SK-N-SH (cell line): Measurements from ENCODE around the gene SLFN12. TPM values are rescaled to one million over a fixed set of nuclear protein-coding genes. Genes with fewer than 3 reads are reported as not detected.
"Not testable (repeated sequence)": the region's sequence is repeated elsewhere in the genome, so short reads cannot be mapped to it uniquely, and the experiment has no call there.

ENCODE experiments used
- CTCF ChIA-PET: fragments of 300-600, 350-600 bp; formaldehyde crosslinking; extraction: SDS; loops from one replicate; lab custom pipeline; 2021; lab: Yijun Ruan, JAX
- POLR2A ChIA-PET: fragments of 350-600 bp; sonication (Branson Sonifier 250); formaldehyde crosslinking; extraction: SDS; loops from one replicate; lab custom pipeline; 2020; ENCODE audit warnings: antibody characterized with exemption, inconsistent platforms; lab: Yijun Ruan, JAX
- DNase-seq: peaks from one replicate; pipeline ENCODE4 v3.0.0; 2012
- H2AFZ ChIP-seq: fragments of 200-600 bp; sonication (generic); 2 replicates; pipeline ENCODE4 v1.8.1; 2016; ENCODE audit warnings: antibody characterized with exemption, mild to moderate bottlenecking, low read depth
- H3F3A ChIP-seq: fragments of 200-600 bp; sonication (generic); replicated peaks from 2 replicates; pipeline ENCODE3; 2016; ENCODE audit warnings: antibody characterized with exemption, mild to moderate bottlenecking; ENCODE audit not compliant: insufficient read depth
- H3K27ac ChIP-seq, 2 experiments: fragments of 200-500 bp in 1 of 2; fragments of 200-600 bp in 1 of 2; sonication (Bioruptor generic) in 1 of 2; sonication (generic), shearing (Covaris generic) in 1 of 2; 2 replicates each; pipeline versions ENCODE4 v1.5.1 to v1.6.1; 2014 to 2016; ENCODE audit warnings: low read depth in 2 of 2, inconsistent platforms in 1 of 2, low read length in 1 of 2, mild to moderate bottlenecking in 1 of 2, mixed read lengths in 1 of 2
- H3K27me3 ChIP-seq: fragments of 200-600 bp; sonication (generic), shearing (Covaris generic); 2 replicates; pipeline ENCODE4 v1.6.1; 2016; ENCODE audit warnings: mixed run types; ENCODE audit not compliant: insufficient read depth
- H3K36me3 ChIP-seq, 2 experiments: fragments of 200-500 bp in 1 of 2; fragments of 200-600 bp in 1 of 2; sonication (Bioruptor generic) in 1 of 2; sonication (generic) in 1 of 2; replicated peaks in 1 of 2; 2 replicates each; pipeline versions ENCODE3 to v1.5.1; 2014 to 2016; ENCODE audit warnings: low read length in 1 of 2, mild to moderate bottlenecking in 1 of 2; ENCODE audit not compliant: insufficient read depth in 2 of 2, control insufficient read depth in 1 of 2
- H3K4me1 ChIP-seq, 2 experiments: fragments of 200-500 bp in 1 of 2; fragments of 200-600 bp in 1 of 2; sonication (Bioruptor generic) in 1 of 2; sonication (generic), shearing (Covaris generic) in 1 of 2; 2 replicates each; pipeline versions ENCODE4 v1.5.1 to v1.6.1; 2014 to 2016; ENCODE audit warnings: low read depth in 1 of 2, low read length in 1 of 2, mixed run types in 1 of 2; ENCODE audit not compliant: insufficient read depth in 2 of 2, control insufficient read depth in 1 of 2
- H3K4me2 ChIP-seq: fragments of 200-600 bp; sonication (generic), shearing (Covaris generic); 2 replicates; pipeline ENCODE4 v1.6.1; 2017; ENCODE audit warnings: mixed run types
- H3K4me3 ChIP-seq, 2 experiments: fragments of 200-500 bp in 1 of 2; fragments of 200-600 bp in 1 of 2; sonication (Bioruptor generic) in 1 of 2; sonication (generic), shearing (Covaris generic) in 1 of 2; 2 replicates each; pipeline versions ENCODE4 v1.5.1 to v1.8.1; 2014 to 2016; ENCODE audit warnings: low read depth in 2 of 2, inconsistent platforms in 1 of 2, low read length in 1 of 2, mild to moderate bottlenecking in 1 of 2, mixed read lengths in 1 of 2, moderate library complexity in 1 of 2
- H3K79me2 ChIP-seq: fragments of 200-600 bp; sonication (generic); 2 replicates; pipeline ENCODE4 v1.8.1; 2017; ENCODE audit warnings: mild to moderate bottlenecking; ENCODE audit not compliant: insufficient read depth
- H3K9ac ChIP-seq: fragments of 200-600 bp; sonication (generic); 2 replicates; pipeline ENCODE4 v1.6.1; 2017; ENCODE audit warnings: mixed run types
- H3K9me2 ChIP-seq: fragments of 200-600 bp; sonication (generic); 2 replicates; pipeline ENCODE4 v1.6.1; 2017; ENCODE audit warnings: mixed run types
- H3K9me3 ChIP-seq: fragments of 200-600 bp; sonication (generic); 2 replicates; pipeline ENCODE4 v1.6.1; 2017; ENCODE audit warnings: mixed run types, mild to moderate bottlenecking, moderate library complexity
- H4K20me1 ChIP-seq: fragments of 200-600 bp; sonication (generic); 2 replicates; pipeline ENCODE4 v1.6.1; 2017; ENCODE audit warnings: mild to moderate bottlenecking, mixed run types; ENCODE audit not compliant: insufficient read depth
- CHD2 ChIP-seq: fragments of 150-350 bp; IDR thresholded peaks from 2 replicates; pipeline ENCODE4 v1.6.1; 2018; ENCODE audit warnings: low read length; ENCODE audit not compliant: partially characterized antibody
- CTCF ChIP-seq: fragments of 200-600 bp; sonication (generic); IDR thresholded peaks from 2 replicates; pipeline ENCODE4 v1.6.1; 2017; ENCODE audit warnings: antibody characterized with exemption, mild to moderate bottlenecking, moderate library complexity
- ELF1 ChIP-seq: IDR thresholded peaks from 2 replicates; pipeline ENCODE4 v1.4.0; 2012
- EP300 ChIP-seq, 2 experiments: IDR thresholded peaks; 2 replicates each; pipeline versions ENCODE4 v1.4.0 to v1.6.1; 2012; ENCODE audit warnings: borderline replicate concordance in 1 of 2, low read depth in 1 of 2, low read length in 1 of 2
- EZH2phosphoT487 ChIP-seq: fragments of 200-600 bp; sonication (generic); IDR thresholded peaks from 2 replicates; pipeline ENCODE4 v1.6.1; 2017; ENCODE audit warnings: low read depth, mixed run types, mild to moderate bottlenecking, antibody characterized with exemption, moderate library complexity, borderline replicate concordance
- FOSL2 ChIP-seq: IDR thresholded peaks from 2 replicates; pipeline ENCODE4 v1.4.0; 2012; ENCODE audit warnings: low read depth, mild to moderate bottlenecking, moderate library complexity, borderline replicate concordance
- FOXJ3 ChIP-seq: sonication (generic); formaldehyde crosslinking; IDR thresholded peaks from 2 replicates; pipeline ENCODE4 v1.5.1; 2020; ENCODE audit warnings: mild to moderate bottlenecking, missing genetic modification reagents
- GABPA ChIP-seq: IDR thresholded peaks from 2 replicates; pipeline ENCODE4 v1.4.0; 2012; ENCODE audit warnings: low read depth, mild to moderate bottlenecking
- GATA2 ChIP-seq: sonication (generic); formaldehyde crosslinking; IDR thresholded peaks from 2 replicates; pipeline ENCODE4 v1.5.0; 2020; ENCODE audit warnings: mild to moderate bottlenecking, missing genetic modification reagents
- JUND ChIP-seq: IDR thresholded peaks from 2 replicates; pipeline ENCODE4 v1.4.0; 2012
- MAX ChIP-seq: IDR thresholded peaks from 2 replicates; pipeline ENCODE4 v1.4.0; 2012; ENCODE audit warnings: low read depth
- POLR2AphosphoS5 ChIP-seq: IDR thresholded peaks from 2 replicates; pipeline ENCODE4 v1.6.1; 2012; ENCODE audit warnings: low read depth, low read length
- RAD21 ChIP-seq: IDR thresholded peaks from 2 replicates; pipeline ENCODE4 v1.6.1; 2012; ENCODE audit warnings: mild to moderate bottlenecking, low read length
- RCOR1 ChIP-seq: fragments of 150-350 bp; IDR thresholded peaks from 2 replicates; pipeline ENCODE4 v1.6.1; 2017; ENCODE audit warnings: antibody characterized with exemption, low read length
- SIN3A ChIP-seq: IDR thresholded peaks from 2 replicates; pipeline ENCODE4 v1.6.1; 2012; ENCODE audit warnings: low read depth, mild to moderate bottlenecking, low read length, moderate library complexity, borderline replicate concordance
- TCF12 ChIP-seq: IDR thresholded peaks from 2 replicates; pipeline ENCODE4 v1.4.0; 2012
- TEAD4 ChIP-seq: IDR thresholded peaks from 2 replicates; pipeline ENCODE4 v1.4.0; 2012; ENCODE audit warnings: mild to moderate bottlenecking, borderline replicate concordance; ENCODE audit not compliant: insufficient read depth
- WGBS: methylation state at CpG from one replicate; pipeline ENCODE4 v1.1.6; 2017; ENCODE audit warnings: low lambda C conversion rate; 5-methylcytosine and 5-hydroxymethylcytosine counted together
- polyA plus RNA-seq, 3 experiments: library from polyadenylated mRNA; depleted of rRNA; stranded (reverse); fragments of >200 nt; gene quantifications; 2 replicates each; pipeline ENCODE4 v1.2.3, GENCODE V29; 2012

The SLFN12 gene
- polyA plus RNA-seq, 1 of the 3 experiments (the other 2 are of a cell fraction), result 5.6 TPM

- no peak overlapping the region for H3K4me2 ChIP-seq
- no peak for DNase-seq
- H4K20me1 ChIP-seq, result no peaks in the 10 kb centered on the region
- no peak for TF ChIP-seq EZH2phosphoT487
- no peak for TF ChIP-seq EP300 (IDR thresholded peaks at IDR 0.05; ENCODE audit: borderline replicate concordance in 1 of 2, low read depth in 1 of 2, low read length in 1 of 2)
- no peak for TF ChIP-seq JUND
- no peak for TF ChIP-seq ELF1
- TF ChIP-seq RCOR1, result no peak
- TF ChIP-seq CTCF, result no peak
- no peak for TF ChIP-seq TCF12
- TF ChIP-seq RAD21, result no peak
- TF ChIP-seq FOSL2, result no peak
- no peak for TF ChIP-seq TEAD4
- TF ChIP-seq GATA2, result no peak
- TF ChIP-seq FOXJ3 (CRISPR knock-in tag), result no peak
- no peak for TF ChIP-seq MAX
- no peak for TF ChIP-seq SIN3A
- no peak for TF ChIP-seq GABPA
- no peak for TF ChIP-seq CHD2
- TF ChIP-seq POLR2AphosphoS5, result no peak
- CTCF ChIA-PET, result no interaction called here
- H3K4me1 ChIP-seq, result no peaks in the 10 kb centered on the region
- no peaks in the 10 kb centered on the region for H3K9me3 ChIP-seq
- H3K27me3 ChIP-seq, result no peaks in the 10 kb centered on the region
- H3K9ac ChIP-seq, result no peak overlapping the region
- POLR2A ChIA-PET, result interaction anchor here (0.6 kb wide), 1 partner anchor 31 kb away, joined by 3 read pairs; no protein-coding TSS in a partner anchor
- no peak overlapping the region for H2AFZ ChIP-seq
- no peak overlapping the region for H3K27ac ChIP-seq
- H3K36me3 ChIP-seq, result peaks cover 4 to 28% of the 10 kb centered on the region in 2 experiments
- no peaks in the 10 kb centered on the region for H3K9me2 ChIP-seq
- 60% methylated on average over 4 of the region's 4 CpGs for WGBS
- no peaks in the 10 kb centered on the region for H3F3A ChIP-seq
- peaks cover 37% of the 10 kb centered on the region for H3K79me2 ChIP-seq
- H3K4me3 ChIP-seq, result no peak overlapping the region
These were observed 8.5 kb downstream of the SLFN12 start for GRCh38 chr17:35423761-35424160.

- CTCF ChIA-PET, H3K9me2 ChIP-seq, H3K27me3 ChIP-seq, H3K9me3 ChIP-seq, H3K4me2 ChIP-seq, H3K27ac ChIP-seq, H3F3A ChIP-seq, DNase-seq, POLR2A ChIA-PET, H3K4me3 ChIP-seq, H3K9ac ChIP-seq, H3K4me1 ChIP-seq, H4K20me1 ChIP-seq, H2AFZ ChIP-seq: not testable (repeated sequence)
- WGBS, result 76% methylated on average over 9 of the region's 9 CpGs
- Histone ChIP-seq H3K36me3 (peaks cover 4 to 41% of the 10 kb centered on the region in 2 experiments), H3K79me2 (peaks cover 20% of the 10 kb centered on the region)
These were observed 11.2 kb downstream of the SLFN12 start for GRCh38 chr17:35421069-35421468.
